Measurements from ENCODE around the gene FBRSL1. TPM values are rescaled to one million over a fixed set of nuclear protein-coding genes. Genes with fewer than 3 reads are reported as not detected.
"Not testable (repeated sequence)": the region's sequence is repeated elsewhere in the genome, so short reads cannot be mapped to it uniquely, and the experiment has no call there.

The FBRSL1 gene
- 90.3 and 96.1 TPM in 2 replicates for total RNA-seq (2022)
- Bru-seq, nascent RNA: percentile 54 among the genes with signal in this experiment
- BruChase-seq, experiment 1, labeled RNA remaining after a 2-hour chase: percentile 56 among the genes with signal in this experiment
- percentile 64 among the genes with signal in this experiment for BruChase-seq, experiment 2, labeled RNA remaining after a 6-hour chase
- long read RNA-seq, partial matches to known transcripts: 42 of 97 reads
- long read RNA-seq, other reads (novel, unspliced or antisense): 55 of 97 reads

GRCh38 chr12:132489602-132490266 lies at the start of gene FBRSL1:
FBRSL1 (plus strand) TSS chr12:132490151.
- Mint-ChIP-seq H3K27me3 (ENCODE audit: insufficient read depth, unreplicated experiment) (peaks cover 4% of the 10 kb centered on the region), H3K36me3 (ENCODE audit: insufficient read depth, unreplicated experiment) (peaks cover 27% of the 10 kb centered on the region), H3K27ac (ENCODE audit: unreplicated experiment) (no peak within 1 kb of the TSS), H3K4me3 (ENCODE audit: unreplicated experiment) (peak within 1 kb of the TSS; percentile 70), H3K9me3 (ENCODE audit: unreplicated experiment) (no peaks in the 10 kb centered on the region), H3K4me1 (ENCODE audit: low read depth, unreplicated experiment) (peaks cover 8% of the 10 kb centered on the region)
- POLR2A ChIA-PET: no interaction called here
- CTCF ChIA-PET: no interaction called here
- Histone ChIP-seq H3K4me3 (ENCODE audit: low read depth, low read length) (peak within 1 kb of the TSS; percentile 82), H3K27me3 (replicated peaks; ENCODE audit: control insufficient read depth, insufficient read depth, low read length) (no peaks in the 10 kb centered on the region), H3K4me1 (peaks cover 45% of the 10 kb centered on the region), H3K9me3 (no peaks in the 10 kb centered on the region), H3K36me3 (ENCODE audit: control insufficient read depth, insufficient read depth, low read length) (no peaks in the 10 kb centered on the region)
- peak; percentile 87 to 88 for DNase-seq
- intact Hi-C loops (cut with micrococcal nuclease; ENCODE audit: unreplicated experiment): loop anchor here (5.0 kb wide), 2 partner anchors 57 to 73 kb away; no protein-coding TSS in a partner anchor
- no peak for TF ChIP-seq CTCF (IDR thresholded peaks at IDR 0.05; ENCODE audit: insufficient read depth in 1 of 2, low read depth in 1 of 2, low read length in 1 of 2, severe bottlenecking in 1 of 2, unreplicated experiment in 1 of 2)
- no TSS peak for BruUV-seq (replicated peaks)

- intact Hi-C loops (cut with micrococcal nuclease; ENCODE audit: unreplicated experiment); H3K4me3 Mint-ChIP-seq (ENCODE audit: unreplicated experiment); CTCF ChIA-PET; H3K9me3 ChIP-seq; H3K4me1 ChIP-seq; H3K27ac Mint-ChIP-seq (ENCODE audit: unreplicated experiment); POLR2A ChIA-PET; H3K27me3 Mint-ChIP-seq (ENCODE audit: insufficient read depth, unreplicated experiment); H3K4me3 ChIP-seq (ENCODE audit: low read depth, low read length); DNase-seq; H3K9me3 Mint-ChIP-seq (ENCODE audit: unreplicated experiment); H3K36me3 ChIP-seq (ENCODE audit: control insufficient read depth, insufficient read depth, low read length); BruUV-seq (replicated peaks); H3K36me3 Mint-ChIP-seq (ENCODE audit: insufficient read depth, unreplicated experiment); H3K27me3 ChIP-seq (replicated peaks; ENCODE audit: control insufficient read depth, insufficient read depth, low read length): not testable (repeated sequence)
- H3K4me1 Mint-ChIP-seq (ENCODE audit: low read depth, unreplicated experiment): peaks cover 13% of the 10 kb centered on the region
Observed at GRCh38 chr12:132440420-132440819, 49.5 kb upstream of the FBRSL1 start.

- intact Hi-C loops (cut with micrococcal nuclease; ENCODE audit: unreplicated experiment): no loop called here
- H3K9me3 ChIP-seq: no peaks in the 10 kb centered on the region
- TF ChIP-seq CTCF (IDR thresholded peaks at IDR 0.05; ENCODE audit: insufficient read depth in 1 of 2, low read depth in 1 of 2, low read length in 1 of 2, severe bottlenecking in 1 of 2, unreplicated experiment in 1 of 2): no peak
- H3K4me3 ChIP-seq (ENCODE audit: low read depth, low read length): no peak overlapping the region
- no peaks in the 10 kb centered on the region for H3K36me3 ChIP-seq (ENCODE audit: control insufficient read depth, insufficient read depth, low read length)
- Mint-ChIP-seq H3K27ac (ENCODE audit: unreplicated experiment) (no peak overlapping the region), H3K36me3 (ENCODE audit: insufficient read depth, unreplicated experiment) (peaks cover 11% of the 10 kb centered on the region), H3K9me3 (ENCODE audit: unreplicated experiment) (no peaks in the 10 kb centered on the region), H3K27me3 (ENCODE audit: insufficient read depth, unreplicated experiment) (no peaks in the 10 kb centered on the region), H3K4me1 (ENCODE audit: low read depth, unreplicated experiment) (peaks cover 22% of the 10 kb centered on the region), H3K4me3 (ENCODE audit: unreplicated experiment) (no peak overlapping the region)
- no peak for DNase-seq
- peaks cover 4% of the 10 kb centered on the region; the same call in 1 of the 2 replicates for H3K4me1 ChIP-seq
- POLR2A ChIA-PET: no interaction called here
- no peaks in the 10 kb centered on the region for H3K27me3 ChIP-seq (replicated peaks; ENCODE audit: control insufficient read depth, insufficient read depth, low read length)
- BruUV-seq (replicated peaks): no TSS peak
- CTCF ChIA-PET: interaction anchor here (1.2 kb wide), 1 partner anchor 13 kb away, joined by 4 read pairs; no protein-coding TSS in a partner anchor
Observed at GRCh38 chr12:132441871-132442863, 47.8 kb upstream of the FBRSL1 start.

All from Caco-2 (cell line).